Mesendoderm (in vitro differentiated cells): ENCODE results near the gene ALG11.
A peak's percentile ranks its signal among the peaks of the same experiment; 100 is the strongest.

Experiments used
- DNase-seq: peaks from one replicate; pipeline ENCODE4 v3.0.0; 2013
- H2AK5ac ChIP-seq: 2 replicates; pipeline ENCODE4 v1.6.1; 2013; ENCODE audit warnings: low read length, inconsistent platforms
- H2BK120ac ChIP-seq: 2 replicates; pipeline ENCODE4 v1.6.1; 2013; ENCODE audit warnings: low read depth, mild to moderate bottlenecking, low read length, moderate library complexity, mixed read lengths
- H2BK15ac ChIP-seq: replicated peaks from 2 replicates; pipeline ENCODE4 v1.6.1; 2013; ENCODE audit warnings: low read depth, mild to moderate bottlenecking, moderate library complexity
- H2BK5ac ChIP-seq: 2 replicates; pipeline ENCODE4 v1.6.1; 2013; ENCODE audit warnings: low read length, inconsistent platforms
- H3K18ac ChIP-seq: 2 replicates; pipeline ENCODE4 v1.6.1; 2013; ENCODE audit warnings: mild to moderate bottlenecking, low read length, mixed read lengths
- H3K23ac ChIP-seq: one replicate; pipeline ENCODE4 v1.6.1; 2013; ENCODE audit warnings: low read length
- H3K27ac ChIP-seq: 2 replicates; pipeline ENCODE4 v1.5.1; 2013; ENCODE audit warnings: low read depth, mild to moderate bottlenecking, inconsistent platforms, low read length, moderate library complexity
- H3K27me3 ChIP-seq: 2 replicates; pipeline ENCODE4 v1.6.1; 2013; ENCODE audit warnings: low read length, control low read depth, mild to moderate bottlenecking, inconsistent platforms; ENCODE audit not compliant: insufficient read depth, poor library complexity
- H3K36me3 ChIP-seq: 2 replicates; pipeline ENCODE4 v1.6.1; 2013; ENCODE audit warnings: low read length, inconsistent platforms; ENCODE audit not compliant: control insufficient read depth, insufficient read depth
- H3K4ac ChIP-seq: one replicate; pipeline ENCODE4 v1.6.1; 2013; ENCODE audit warnings: low read depth, mild to moderate bottlenecking, low read length, moderate library complexity
- H3K4me1 ChIP-seq: 2 replicates; pipeline ENCODE4 v1.6.1; 2013; ENCODE audit warnings: low read depth, low read length, inconsistent platforms; ENCODE audit not compliant: control insufficient read depth
- H3K4me2 ChIP-seq: 2 replicates; pipeline ENCODE4 v1.6.1; 2013; ENCODE audit warnings: low read length
- H3K4me3 ChIP-seq: 2 replicates; pipeline ENCODE4 v1.5.1; 2013; ENCODE audit warnings: mild to moderate bottlenecking, low read length
- H3K56ac ChIP-seq: one replicate; pipeline ENCODE4 v1.6.1; 2013; ENCODE audit warnings: low read length
- H3K79me1 ChIP-seq: 2 replicates; pipeline ENCODE4 v1.6.1; 2013; ENCODE audit warnings: low read length, inconsistent platforms
- H3K79me2 ChIP-seq: 2 replicates; pipeline ENCODE4 v1.6.1; 2013; ENCODE audit warnings: mild to moderate bottlenecking, low read length; ENCODE audit not compliant: control insufficient read depth, insufficient read depth
- H3K9ac ChIP-seq: 2 replicates; pipeline ENCODE4 v1.6.1; 2013; ENCODE audit warnings: low read length, inconsistent platforms
- H4K5ac ChIP-seq: one replicate; pipeline ENCODE4 v1.6.1; 2013; ENCODE audit warnings: low read length
- H4K8ac ChIP-seq: one replicate; pipeline ENCODE4 v1.6.1; 2013; ENCODE audit warnings: low read depth, mild to moderate bottlenecking, control low read depth, low read length, moderate library complexity
- WGBS: extraction: QIAGEN DNeasy Blood & Tissue Kit; methylation state at CpG from one replicate; pipeline ENCODE4 v1.1.7; 2013; ENCODE audit warnings: low lambda C conversion rate, missing lambda C conversion rate; ENCODE audit not compliant: insufficient coverage; ENCODE audit errors: extremely low coverage; 5-methylcytosine and 5-hydroxymethylcytosine counted together

Gene ALG11

GRCh38 chr13:51974482-51974881 is 37.7 kb upstream of the ALG11 start:
- WGBS = no CpG with 5 or more reads among the region's 6 CpGs
- peaks cover 2% of the 10 kb centered on the region for H3K4me1 ChIP-seq
- no peak overlapping the region for H2BK15ac ChIP-seq
- H3K27ac ChIP-seq = no peak overlapping the region
- no peaks in the 10 kb centered on the region for H3K79me2 ChIP-seq
- H3K4me3 ChIP-seq = no peak overlapping the region
- H3K36me3 ChIP-seq = no peaks in the 10 kb centered on the region
- H4K8ac ChIP-seq = no peak overlapping the region
- no peak overlapping the region for H3K9ac ChIP-seq
- no peaks in the 10 kb centered on the region for H3K79me1 ChIP-seq
- no peak overlapping the region for H3K4ac ChIP-seq
- H3K18ac ChIP-seq = no peak overlapping the region
- no peak overlapping the region for H3K56ac ChIP-seq
- H2BK5ac ChIP-seq = no peak overlapping the region
- no peak for DNase-seq
- no peak overlapping the region for H4K5ac ChIP-seq
- H3K4me2 ChIP-seq = no peak overlapping the region
- no peak overlapping the region for H3K23ac ChIP-seq
- no peak overlapping the region for H2BK120ac ChIP-seq
- no peak overlapping the region for H2AK5ac ChIP-seq
- H3K27me3 ChIP-seq = no peaks in the 10 kb centered on the region

- H3K4ac ChIP-seq = no peak overlapping the region
- no peaks in the 10 kb centered on the region for H3K36me3 ChIP-seq
- no peak overlapping the region for H2BK15ac ChIP-seq
- peaks cover 4% of the 10 kb centered on the region for H3K4me1 ChIP-seq
- H3K18ac ChIP-seq = no peak overlapping the region
- no peak overlapping the region for H3K4me2 ChIP-seq
- H3K56ac ChIP-seq = no peak overlapping the region
- H2BK5ac ChIP-seq = no peak overlapping the region
- H3K79me1 ChIP-seq = no peaks in the 10 kb centered on the region
- no peak for DNase-seq
- H4K5ac ChIP-seq = no peak overlapping the region
- H3K9ac ChIP-seq = no peak overlapping the region
- no peak overlapping the region for H3K27ac ChIP-seq
- no peak overlapping the region for H2AK5ac ChIP-seq
- no peak overlapping the region for H2BK120ac ChIP-seq
- H3K23ac ChIP-seq = no peak overlapping the region
- H3K79me2 ChIP-seq = no peaks in the 10 kb centered on the region
- H3K4me3 ChIP-seq = no peak overlapping the region
- no CpG with 5 or more reads among the region's 1 CpG for WGBS
- H3K27me3 ChIP-seq = no peaks in the 10 kb centered on the region
- H4K8ac ChIP-seq = no peak overlapping the region
Measured at GRCh38 chr13:51976423-51976822, 35.8 kb upstream of the ALG11 start.

GRCh38 chr13:51976890-51977289 is 35.3 kb upstream of the ALG11 start:
- Histone ChIP-seq H3K9ac (no peak overlapping the region), H3K4me2 (no peak overlapping the region), H2BK15ac (no peak overlapping the region), H3K4me3 (no peak overlapping the region), H3K79me2 (no peaks in the 10 kb centered on the region), H3K27me3 (no peaks in the 10 kb centered on the region), H4K8ac (no peak overlapping the region), H2BK5ac (no peak overlapping the region), H3K79me1 (no peaks in the 10 kb centered on the region), H3K23ac (no peak overlapping the region), H3K56ac (no peak overlapping the region), H3K36me3 (no peaks in the 10 kb centered on the region), H2BK120ac (no peak overlapping the region), H3K4me1 (peaks cover 5% of the 10 kb centered on the region), H3K27ac (no peak overlapping the region), H2AK5ac (no peak overlapping the region), H3K18ac (no peak overlapping the region), H3K4ac (no peak overlapping the region), H4K5ac (no peak overlapping the region)
- 100% methylated on average over 2 of the region's 5 CpGs for WGBS
- DNase-seq = no peak

GRCh38 chr13:51977625-51978024 is 34.6 kb upstream of the ALG11 start:
- Histone ChIP-seq H3K79me1 (no peaks in the 10 kb centered on the region), H3K27me3 (no peaks in the 10 kb centered on the region), H4K8ac (no peak overlapping the region), H3K23ac (no peak overlapping the region), H2BK120ac (no peak overlapping the region), H3K36me3 (no peaks in the 10 kb centered on the region), H3K4me2 (no peak overlapping the region), H3K4ac (no peak overlapping the region), H2BK15ac (no peak overlapping the region), H2BK5ac (no peak overlapping the region), H3K18ac (no peak overlapping the region), H4K5ac (no peak overlapping the region), H2AK5ac (no peak overlapping the region), H3K9ac (no peak overlapping the region), H3K56ac (no peak overlapping the region), H3K4me1 (peaks cover 5% of the 10 kb centered on the region), H3K79me2 (no peaks in the 10 kb centered on the region), H3K4me3 (no peak overlapping the region), H3K27ac (no peak overlapping the region)
- WGBS = no CpG with 5 or more reads among the region's 5 CpGs
- DNase-seq = no peak

GRCh38 chr13:51978796-51979556 is 33.2 kb upstream of the ALG11 start:
- Histone ChIP-seq H3K18ac (no peak overlapping the region), H3K4me3 (no peak overlapping the region), H2AK5ac (no peak overlapping the region), H3K4me2 (no peak overlapping the region), H3K4ac (no peak overlapping the region), H4K8ac (no peak overlapping the region), H3K27ac (no peak overlapping the region), H3K27me3 (no peaks in the 10 kb centered on the region), H3K56ac (no peak overlapping the region), H3K79me2 (no peaks in the 10 kb centered on the region), H3K36me3 (no peaks in the 10 kb centered on the region), H2BK5ac (no peak overlapping the region), H2BK120ac (no peak overlapping the region), H3K23ac (no peak overlapping the region), H3K79me1 (no peaks in the 10 kb centered on the region), H3K4me1 (peaks cover 5% of the 10 kb centered on the region), H4K5ac (no peak overlapping the region), H2BK15ac (no peak overlapping the region), H3K9ac (no peak overlapping the region)
- no CpG with 5 or more reads among the region's 5 CpGs for WGBS
- DNase-seq = no peak

GRCh38 chr13:51980908-51981307 is 31.3 kb upstream of the ALG11 start:
- no peak overlapping the region for H3K23ac ChIP-seq
- no peaks in the 10 kb centered on the region for H3K79me2 ChIP-seq
- no peak overlapping the region for H3K9ac ChIP-seq
- H2BK15ac ChIP-seq = no peak overlapping the region
- no peaks in the 10 kb centered on the region for H3K36me3 ChIP-seq
- H3K27me3 ChIP-seq = no peaks in the 10 kb centered on the region
- no CpG with 5 or more reads among the region's 4 CpGs for WGBS
- H3K4me1 ChIP-seq = peaks cover 5% of the 10 kb centered on the region
- H3K56ac ChIP-seq = peak overlapping the region; percentile 9
- H3K4me3 ChIP-seq = no peak overlapping the region
- no peak overlapping the region for H3K4ac ChIP-seq
- H3K27ac ChIP-seq = no peak overlapping the region
- H3K4me2 ChIP-seq = no peak overlapping the region
- H2BK5ac ChIP-seq = no peak overlapping the region
- no peak overlapping the region for H2BK120ac ChIP-seq
- no peak for DNase-seq
- no peak overlapping the region for H3K18ac ChIP-seq
- no peak overlapping the region for H2AK5ac ChIP-seq
- H4K5ac ChIP-seq = no peak overlapping the region
- no peaks in the 10 kb centered on the region for H3K79me1 ChIP-seq
- no peak overlapping the region for H4K8ac ChIP-seq
